ENCODE results near the gene MICAL3. TPM values are rescaled to one million over a fixed set of nuclear protein-coding genes. Genes with fewer than 3 reads are reported as not detected.

The MICAL3 gene
- total and polyA plus RNA-seq, 2 of the 8 experiments (the other 6 are each of a cell fraction or from before 2014, with no cell fraction given), result 8.3 to 41.8 TPM

- TF ChIP-seq ASH2L (IDR thresholded peaks at IDR 0.05; ENCODE audit: low read length), result no peak
- TF ChIP-seq SIX5 (IDR thresholded peaks at IDR 0.05; ENCODE audit: low read depth, low read length), result no peak
- no peak for TF ChIP-seq JUND (IDR thresholded peaks at IDR 0.05; ENCODE audit: low read length)
- TF ChIP-seq SP2 (IDR thresholded peaks at IDR 0.05; ENCODE audit: low read length), result no peak
- no peak for TF ChIP-seq RBBP5 (IDR thresholded peaks at IDR 0.05; ENCODE audit: borderline replicate concordance, low read depth, low read length)
- no peak for TF ChIP-seq CEBPB (IDR thresholded peaks at IDR 0.05; ENCODE audit: low read depth, low read length)
- TF ChIP-seq EP300 (IDR thresholded peaks at IDR 0.05; ENCODE audit: borderline replicate concordance in 1 of 2, low read depth in 2 of 2, low read length in 2 of 2), result no peak
- TF ChIP-seq MAFK (IDR thresholded peaks at IDR 0.05; ENCODE audit: low read depth, low read length), result no peak
Measured at GRCh38 chr22:17823226-17823625, 201.1 kb downstream of the MICAL3 start (continued).
